T follicular helper cell (primary cell): Measurements from ENCODE around the gene CYB5RL.
"Not testable (repeated sequence)": the region's sequence is repeated elsewhere in the genome, so short reads cannot be mapped to it uniquely, and the experiment has no call there.

Experiments
- DNase-seq: peaks from one replicate; pipeline ENCODE4 v3.0.0-alpha.2; 2020; ENCODE audit warnings: low read depth
- total RNA-seq, 2 experiments: gene quantifications; one replicate each; lab custom pipeline; 2026; lab: John Stamatoyannopoulos, UW

Gene CYB5RL
- total RNA-seq = 3.6 to 6.7 reads per million in 2 experiments

GRCh38 chr1:54199765-54200518 lies at the start of gene CYB5RL, which contains the start of gene MRPL37:
CYB5RL (minus strand) TSS chr1:54200030; CDS start chr1:54195616, 4,414 bp downstream.
MRPL37 (plus strand) TSS chr1:54200167; CDS start chr1:54200244, 77 bp downstream.
- DNase-seq = peak; percentile 84

GRCh38 chr1:54248966-54249365 lies 49.1 kb upstream of the CYB5RL start:
- DNase-seq = no peak

GRCh38 chr1:54247863-54248515 lies 48.2 kb upstream of the CYB5RL start:
- no peak for DNase-seq

DNA sequence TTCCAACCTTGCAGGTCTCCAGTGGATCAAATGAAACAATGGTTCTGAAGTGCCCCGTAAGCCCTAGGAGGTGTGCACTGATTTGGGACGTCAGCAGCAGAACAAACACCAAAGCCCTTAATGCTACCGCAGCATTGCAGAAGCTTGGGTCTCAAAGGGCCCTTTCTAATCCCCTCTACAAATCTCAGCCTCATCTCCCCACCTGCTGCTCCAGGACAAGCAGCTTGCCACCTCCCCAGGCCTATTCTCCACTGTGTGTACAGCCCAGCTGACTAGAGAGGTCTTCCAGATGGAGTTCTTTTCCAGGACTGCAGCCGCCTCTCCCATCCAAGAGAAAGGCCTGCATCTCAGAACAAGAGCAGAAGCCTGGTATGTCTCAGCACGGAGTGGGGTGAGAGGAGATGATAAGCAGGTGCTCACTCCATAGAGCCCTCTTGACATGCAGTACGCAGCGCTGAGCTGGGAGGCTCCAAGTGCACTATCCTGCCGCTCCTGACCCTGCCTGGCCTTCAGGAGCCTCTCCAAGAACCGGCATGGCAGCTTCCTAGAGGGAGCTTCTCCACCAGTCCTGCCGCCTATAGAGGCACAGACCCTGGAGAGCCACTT lies 46.4 kb upstream of the CYB5RL start:
- DNase-seq = no peak

DNA sequence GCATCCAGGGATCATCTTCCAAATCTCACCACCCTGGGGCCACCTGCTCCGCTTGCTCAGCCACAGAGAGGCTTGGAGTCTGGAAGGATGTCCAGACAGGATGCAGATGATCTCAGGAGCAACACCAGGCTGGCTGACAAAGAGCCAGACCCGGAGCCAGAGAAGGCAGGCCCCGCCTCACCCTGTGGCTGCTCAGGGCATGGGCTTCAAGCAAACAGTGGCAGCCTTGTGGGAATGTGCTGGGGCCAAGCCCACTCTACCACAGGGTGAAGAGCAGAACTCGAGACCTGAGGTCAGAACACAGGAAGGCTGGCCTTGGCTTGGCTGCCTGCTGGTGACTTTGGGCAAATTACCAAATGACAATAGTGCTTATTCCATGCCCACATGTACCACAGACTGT lies 45.7 kb upstream of the CYB5RL start:
- no peak for DNase-seq

DNA sequence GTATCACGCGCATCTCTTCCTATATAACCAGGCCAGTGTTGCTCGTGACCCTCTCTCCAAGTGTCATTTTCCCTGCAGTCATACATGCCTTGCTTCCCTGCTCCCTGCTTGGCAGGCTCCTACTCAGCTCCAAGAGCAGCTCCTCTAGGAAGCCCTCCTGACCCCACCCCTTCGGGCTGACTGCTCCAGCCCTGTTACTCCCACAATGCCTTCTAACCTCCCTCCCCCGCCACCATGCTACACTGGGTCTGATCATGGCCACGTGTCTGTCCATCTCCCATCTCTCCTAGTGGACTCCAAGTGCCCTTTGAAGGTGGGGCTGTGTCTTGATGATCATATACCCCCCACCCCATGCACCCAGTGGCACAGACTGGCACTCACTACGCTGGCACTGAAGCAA lies 44.8 kb upstream of the CYB5RL start:
- DNase-seq = no peak

DNA sequence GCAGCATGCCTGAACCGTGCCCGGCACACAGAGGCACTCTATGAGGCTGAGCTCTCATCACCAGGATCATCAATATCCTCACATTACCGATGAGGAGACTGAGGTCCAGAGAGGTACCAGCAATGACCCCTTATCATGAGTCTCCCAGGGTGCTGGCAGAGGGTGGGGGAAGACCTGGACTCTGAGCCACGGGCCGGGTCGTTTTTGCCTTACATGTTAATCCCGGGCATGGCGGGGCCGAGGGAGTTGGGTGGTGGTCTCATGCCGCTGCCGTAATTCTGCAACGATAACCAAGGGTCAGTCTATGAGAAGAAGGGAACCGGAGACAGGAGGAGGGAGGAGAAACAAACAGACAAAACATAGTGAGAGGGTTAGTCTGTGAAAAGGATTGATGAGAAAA lies 43.2 kb upstream of the CYB5RL start:
- DNase-seq = no peak

- no peak for DNase-seq
Observed at GRCh38 chr1:54241364-54241763, 41.5 kb upstream of the CYB5RL start.

GRCh38 chr1:54240741-54241335 lies 41.0 kb upstream of the CYB5RL start:
- no peak for DNase-seq

GRCh38 chr1:54239631-54240031 lies 39.8 kb upstream of the CYB5RL start:
- no peak for DNase-seq

DNA sequence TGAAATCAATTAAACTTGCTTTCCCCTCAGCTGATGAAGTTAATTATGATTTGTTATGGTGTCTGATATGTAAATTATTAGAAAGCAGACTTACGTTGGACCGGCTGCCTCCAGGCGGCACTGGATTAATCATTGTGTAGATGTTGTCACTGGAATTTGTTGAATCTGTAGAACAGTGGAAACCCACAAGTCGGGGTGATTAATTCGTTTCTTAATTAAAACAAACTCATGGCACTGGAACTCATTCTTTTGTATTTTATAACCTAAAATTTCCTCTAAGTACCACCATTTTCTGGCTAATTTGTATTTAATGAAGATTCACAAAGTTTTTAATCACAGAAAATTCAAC lies 39.2 kb upstream of the CYB5RL start:
- no peak for DNase-seq

DNA sequence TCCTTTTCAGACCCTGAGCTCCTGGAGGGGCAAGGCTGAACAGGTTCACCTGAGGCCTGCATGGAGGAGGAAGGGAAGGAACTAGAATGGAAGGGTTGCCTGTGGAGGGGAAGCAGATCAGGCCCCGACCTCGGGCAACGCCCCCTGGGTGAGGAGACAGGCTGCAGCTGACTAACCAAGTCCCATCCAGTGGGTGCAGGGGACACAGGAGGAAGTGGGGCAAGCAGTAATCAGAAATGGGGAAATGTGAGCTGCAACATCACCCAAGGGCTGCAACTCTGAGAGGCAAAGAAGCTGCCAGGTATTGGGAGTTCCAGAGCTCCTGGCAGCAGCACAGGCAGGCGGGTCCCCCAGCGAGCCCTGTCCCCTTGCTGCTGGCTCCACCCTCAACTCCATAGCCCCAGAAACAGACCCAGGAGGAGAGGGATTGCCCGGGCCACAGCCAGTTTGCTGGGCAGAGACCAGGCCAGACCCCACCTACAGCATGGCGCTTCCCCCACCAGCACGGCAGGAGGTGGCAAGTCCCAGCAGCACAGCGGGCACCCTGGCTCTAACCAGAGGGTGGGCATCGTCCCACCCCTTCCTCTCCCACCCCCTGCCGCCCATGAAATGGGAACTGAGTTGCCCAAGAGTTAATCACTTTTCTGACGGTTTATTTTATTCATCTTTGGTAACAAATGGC lies 38.7 kb upstream of the CYB5RL start:
- DNase-seq = no peak

DNA sequence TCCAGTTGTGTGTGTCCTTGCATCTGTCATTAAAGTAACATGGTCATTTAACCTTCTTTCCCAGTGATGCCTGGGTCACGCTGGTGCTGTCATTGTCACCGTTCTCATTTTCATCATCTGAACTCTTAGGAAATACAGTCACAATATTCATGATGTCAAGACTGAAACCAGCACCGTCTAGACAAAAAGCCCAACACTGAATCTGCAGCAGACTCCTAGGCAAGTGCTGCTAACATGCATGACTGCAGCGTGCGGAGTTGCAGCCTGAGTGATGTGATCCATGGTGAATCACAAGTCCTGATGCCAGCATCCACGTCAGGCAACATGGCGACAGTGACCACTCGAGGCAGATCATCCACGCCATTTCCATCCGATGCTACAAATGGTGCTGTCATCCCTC lies 37.8 kb upstream of the CYB5RL start:
- DNase-seq = no peak

- DNase-seq = no peak
Observed at GRCh38 chr1:54234284-54234683, 34.5 kb upstream of the CYB5RL start.

- DNase-seq = not testable (repeated sequence)
Observed at GRCh38 chr1:54233196-54233595, 33.4 kb upstream of the CYB5RL start.

GRCh38 chr1:54230507-54231339 lies 30.9 kb upstream of the CYB5RL start:
- DNase-seq = no peak

- no peak for DNase-seq
Observed at GRCh38 chr1:54229281-54229891, 29.6 kb upstream of the CYB5RL start.

DNA sequence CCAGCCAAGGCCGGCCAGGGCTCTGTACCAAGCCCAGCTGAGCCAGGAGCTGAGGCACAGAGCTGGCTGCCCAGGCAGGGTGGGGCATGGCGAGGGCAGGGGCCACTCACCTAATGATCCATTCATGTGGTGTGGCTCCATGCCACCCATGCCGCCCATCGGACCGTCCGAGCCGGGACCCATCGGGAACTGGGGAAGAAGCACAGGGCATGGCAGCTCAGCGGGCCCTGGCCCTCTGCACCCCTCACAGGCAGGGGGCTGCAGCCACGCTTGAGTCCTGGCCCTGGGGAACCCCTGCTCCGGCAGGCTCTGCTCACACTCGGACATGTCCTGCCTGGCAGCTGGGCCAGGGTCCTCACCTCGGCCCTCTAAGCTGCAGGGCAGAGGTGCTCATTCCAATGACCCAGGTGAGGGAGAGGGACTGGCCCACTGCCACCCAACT lies 28.8 kb upstream of the CYB5RL start:
- no peak for DNase-seq

DNA sequence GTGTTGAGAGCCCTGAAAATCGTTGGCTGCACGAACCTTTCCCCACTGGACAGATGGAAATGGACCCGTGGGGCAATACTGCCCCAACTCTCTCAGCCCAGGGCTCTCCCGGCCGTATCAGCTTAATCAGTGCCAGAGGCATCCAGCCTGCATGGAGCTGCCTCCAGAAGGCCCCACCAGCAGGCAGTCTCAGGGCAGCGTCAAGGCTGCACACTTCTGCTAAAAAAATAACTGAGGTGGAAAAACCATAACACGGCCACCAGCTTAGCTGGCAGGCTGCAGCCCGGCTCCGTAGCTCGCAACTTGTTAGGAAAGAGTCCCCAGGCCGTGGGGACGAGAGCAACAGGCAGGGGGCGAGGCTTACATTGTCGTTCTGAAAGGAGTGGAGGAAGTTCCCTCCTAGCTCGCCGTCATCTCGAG lies 28.1 kb upstream of the CYB5RL start:
- no peak for DNase-seq

DNA sequence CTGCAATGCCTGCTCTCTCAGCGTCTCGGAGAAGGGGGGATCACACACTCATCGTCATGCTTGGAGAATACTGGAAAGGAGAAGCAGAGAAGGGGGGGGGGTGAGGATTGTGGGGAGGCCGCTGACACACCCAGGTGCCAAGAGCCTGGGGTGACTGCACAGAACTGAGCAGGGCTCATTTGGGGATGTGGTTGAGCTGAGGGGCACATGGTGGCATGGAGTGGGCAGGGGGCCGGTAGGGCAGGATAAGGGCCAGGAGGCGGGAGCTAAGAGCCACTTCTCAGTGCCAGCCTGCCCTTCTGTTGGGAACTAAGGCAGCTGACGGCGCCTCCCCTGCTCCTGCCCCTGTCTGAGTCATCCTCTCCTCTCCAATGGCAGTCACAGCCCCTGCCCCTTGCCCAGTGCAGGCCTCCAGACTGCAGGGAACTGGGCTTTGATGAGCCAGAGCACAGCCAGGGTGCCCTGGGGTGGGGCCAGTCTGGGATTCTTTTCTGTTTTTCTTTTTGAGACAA lies 27.3 kb upstream of the CYB5RL start:
- no peak for DNase-seq
